Upper lobe of left lung (tissue), 4 donors: ENCODE data around the gene ALDH1A1.

Source experiments
- POLR2A ChIP-seq, 4 donors: fragments of 450-650 bp; IDR thresholded peaks; one replicate each; pipeline ENCODE4 v1.5.1; 2016 to 2017; ENCODE audit warnings: antibody characterized with exemption in 4 of 4, mild to moderate bottlenecking in 2 of 4
- POLR2AphosphoS5 ChIP-seq, 2 donors: sonication (generic); formaldehyde crosslinking; IDR thresholded peaks; one replicate each; pipeline ENCODE4 v1.5.1; 2017; ENCODE audit warnings: antibody characterized with exemption in 2 of 2

- TF ChIP-seq POLR2A (IDR thresholded peaks at IDR 0.05) (no peak), POLR2AphosphoS5 (IDR thresholded peaks at IDR 0.05) (no peak)
These were observed 1.9 kb downstream of the ALDH1A1 start for GRCh38 chr9:72950875-72951442.
